Measurements from ENCODE around the gene FAM217A. TPM values are rescaled to one million over a fixed set of nuclear protein-coding genes. Genes with fewer than 3 reads are reported as not detected.

The FAM217A gene
- total RNA-seq, 3 donors from 2014 or later (not counting 1 experiment from before 2014, with no cell fraction given), result not detected

GRCh38 chr6:4125500-4125899, 46.6 kb upstream of the FAM217A start:
- no peak overlapping the region for H3K27ac Mint-ChIP-seq
- Histone ChIP-seq H3K27ac (ENCODE audit: low read length) (no peak overlapping the region), H3K4me1 (ENCODE audit: control insufficient read depth, insufficient read depth, low read length) (no peaks in the 10 kb centered on the region), H3K27me3 (ENCODE audit: control insufficient read depth, insufficient read depth, low read length) (no peaks in the 10 kb centered on the region), H3K4me3 (ENCODE audit: low read length) (no peak overlapping the region), H3K36me3 (ENCODE audit: control insufficient read depth, insufficient read depth, low read length) (peaks cover 67% of the 10 kb centered on the region), H3K9me3 (ENCODE audit: control insufficient read depth, insufficient read depth, low read length) (no peaks in the 10 kb centered on the region)
- DNase-seq (no peak), ATAC-seq (no peak)
- H3K4me3 Mint-ChIP-seq, result no peak overlapping the region
- no peaks in the 10 kb centered on the region for H3K9me3 Mint-ChIP-seq
- intact Hi-C loops (cut with micrococcal nuclease), result no loop called here
- H3K4me1 Mint-ChIP-seq, result no peaks in the 10 kb centered on the region
- no peaks in the 10 kb centered on the region for H3K27me3 Mint-ChIP-seq (ENCODE audit: low read depth in 2 of 2)
- peaks cover 20% of the 10 kb centered on the region for H3K36me3 Mint-ChIP-seq
- WGBS (ENCODE audit: insufficient coverage), result 98% methylated on average over 5 of the region's 5 CpGs
- no peak for TF ChIP-seq CTCF (IDR thresholded peaks at IDR 0.05)

- intact Hi-C loops (cut with micrococcal nuclease), result no loop called here
- no peak for DNase-seq
Measured at GRCh38 chr6:4124351-4124750, 45.4 kb upstream of the FAM217A start.

GRCh38 chr6:4115741-4116140, 36.8 kb upstream of the FAM217A start:
- no peak for TF ChIP-seq CTCF (IDR thresholded peaks at IDR 0.05)

More at GRCh38 chr6:4124351-4124750, 45.4 kb upstream of the FAM217A start:
- Histone ChIP-seq H3K4me1 (ENCODE audit: control insufficient read depth, insufficient read depth, low read length) (no peaks in the 10 kb centered on the region), H3K27ac (ENCODE audit: low read length) (no peak overlapping the region), H3K4me3 (ENCODE audit: low read length) (no peak overlapping the region), H3K36me3 (ENCODE audit: control insufficient read depth, insufficient read depth, low read length) (peaks cover 62% of the 10 kb centered on the region), H3K27me3 (ENCODE audit: control insufficient read depth, insufficient read depth, low read length) (no peaks in the 10 kb centered on the region), H3K9me3 (ENCODE audit: control insufficient read depth, insufficient read depth, low read length) (no peaks in the 10 kb centered on the region)
- Mint-ChIP-seq H3K27me3 (ENCODE audit: low read depth in 2 of 2) (no peaks in the 10 kb centered on the region), H3K9me3 (no peaks in the 10 kb centered on the region), H3K27ac (no peak overlapping the region), H3K4me1 (no peaks in the 10 kb centered on the region), H3K4me3 (no peak overlapping the region), H3K36me3 (peaks cover 9% of the 10 kb centered on the region)
- WGBS (ENCODE audit: insufficient coverage), result no CpG with 5 or more reads among the region's 1 CpG
- no peak for ATAC-seq
- TF ChIP-seq CTCF (IDR thresholded peaks at IDR 0.05), result no peak

GRCh38 chr6:4114123-4114522, 35.2 kb upstream of the FAM217A start:
- DNase-seq, result no peak
- Mint-ChIP-seq H3K27ac (no peak overlapping the region), H3K27me3 (ENCODE audit: low read depth in 2 of 2) (peaks cover 0 to 15% of the 10 kb centered on the region in 2 donors), H3K36me3 (peaks cover 24% of the 10 kb centered on the region), H3K4me1 (no peaks in the 10 kb centered on the region), H3K4me3 (no peak overlapping the region), H3K9me3 (no peaks in the 10 kb centered on the region)
- no peak for TF ChIP-seq CTCF (IDR thresholded peaks at IDR 0.05)
- no peak overlapping the region for H3K4me3 ChIP-seq (ENCODE audit: low read length)
- ATAC-seq, result no peak
- peaks cover 26% of the 10 kb centered on the region for H3K36me3 ChIP-seq (ENCODE audit: control insufficient read depth, insufficient read depth, low read length)
- 100% methylated on average over 2 of the region's 3 CpGs for WGBS (ENCODE audit: insufficient coverage)
- intact Hi-C loops (cut with micrococcal nuclease), result no loop called here
- no peak overlapping the region for H3K27ac ChIP-seq (ENCODE audit: low read length)
- H3K9me3 ChIP-seq (ENCODE audit: control insufficient read depth, insufficient read depth, low read length), result no peaks in the 10 kb centered on the region
- no peaks in the 10 kb centered on the region for H3K27me3 ChIP-seq (ENCODE audit: control insufficient read depth, insufficient read depth, low read length)
- no peaks in the 10 kb centered on the region for H3K4me1 ChIP-seq (ENCODE audit: control insufficient read depth, insufficient read depth, low read length)

More at GRCh38 chr6:4115741-4116140, 36.8 kb upstream of the FAM217A start:
- Mint-ChIP-seq H3K4me3 (no peak overlapping the region), H3K9me3 (no peaks in the 10 kb centered on the region), H3K4me1 (no peaks in the 10 kb centered on the region), H3K27ac (no peak overlapping the region), H3K36me3 (peaks cover 24% of the 10 kb centered on the region), H3K27me3 (ENCODE audit: low read depth in 2 of 2) (peaks cover 0 to 10% of the 10 kb centered on the region in 2 donors)
- Histone ChIP-seq H3K9me3 (ENCODE audit: control insufficient read depth, insufficient read depth, low read length) (no peaks in the 10 kb centered on the region), H3K36me3 (ENCODE audit: control insufficient read depth, insufficient read depth, low read length) (peaks cover 33% of the 10 kb centered on the region), H3K27me3 (ENCODE audit: control insufficient read depth, insufficient read depth, low read length) (no peaks in the 10 kb centered on the region), H3K27ac (ENCODE audit: low read length) (no peak overlapping the region), H3K4me3 (ENCODE audit: low read length) (no peak overlapping the region), H3K4me1 (ENCODE audit: control insufficient read depth, insufficient read depth, low read length) (no peaks in the 10 kb centered on the region)
- no peak for DNase-seq
- 95% methylated on average over 2 of the region's 4 CpGs for WGBS (ENCODE audit: insufficient coverage)
- intact Hi-C loops (cut with micrococcal nuclease), result no loop called here
- no peak for ATAC-seq
